GM12878 (cell line): ENCODE data around the gene SPDL1. TPM values are rescaled to one million over a fixed set of nuclear protein-coding genes. Genes with fewer than 3 reads are reported as not detected.
A peak's percentile ranks its signal among the peaks of the same experiment; 100 is the strongest.

Source experiments
- ATF7 ChIP-seq: fragments of 450-650 bp; IDR thresholded peaks from 2 replicates; pipeline ENCODE4 v1.6.1; 2016; ENCODE audit warnings: low read depth, mild to moderate bottlenecking
- BACH1 ChIP-seq: fragments of 450-650 bp; IDR thresholded peaks from 2 replicates; pipeline ENCODE4 v1.6.1; 2017; ENCODE audit warnings: mild to moderate bottlenecking, borderline replicate concordance
- CBX5 ChIP-seq: sonication (generic); IDR thresholded peaks from 2 replicates; pipeline ENCODE4 v1.6.1; 2016; ENCODE audit warnings: low read depth, moderate library complexity, mild to moderate bottlenecking, inconsistent platforms
- KAT2A ChIP-seq: conservative IDR thresholded peaks from 2 replicates; pipeline ENCODE4 v1.6.1; 2011; ENCODE audit warnings: low read depth, low read length; ENCODE audit not compliant: control insufficient read depth
- MXI1 ChIP-seq: fragments of 150-350 bp; IDR thresholded peaks from 2 replicates; pipeline ENCODE4 v1.6.1; 2011; ENCODE audit warnings: low read depth, mild to moderate bottlenecking, inconsistent platforms, low read length, improper control_type of control experiment
- NR2C1 ChIP-seq: fragments of 450-650 bp; IDR thresholded peaks from 2 replicates; pipeline ENCODE4 v1.6.1; 2017; ENCODE audit warnings: antibody characterized with exemption, mild to moderate bottlenecking, moderate library complexity
- SP1 ChIP-seq: IDR thresholded peaks from one replicate; pipeline ENCODE4 v1.6.1; 2011; ENCODE audit warnings: low read depth, low read length
- polyA plus RNA-seq, 11 experiments: library from polyadenylated mRNA; depleted of rRNA in 4 of 11; unstranded in 6 of 11; stranded (reverse) in 5 of 11; fragments of >200 nt; fragmentation: Nextera tagmentation in 4 of 11; fragmentation: Illumina TruSeq in 1 of 11; extraction: Ambion mirVana in 4 of 11; extraction: Trizol in 1 of 11; gene quantifications; 1 replicate in 1 of 11; 2 replicates in 10 of 11; pipeline versions ENCODE4 v1.2.1 to v1.2.3, GENCODE V29; 2011 to 2016; ENCODE audit warnings: inconsistent platforms in 2 of 11, missing spikeins in 2 of 11, low read depth in 1 of 11
- total RNA-seq, 4 experiments: library from RNA; depleted of rRNA in 3 of 4; stranded (reverse); fragments of >200 nt in 3 of 4; fragmentation: Illumina TruSeq in 1 of 4; extraction: Trizol in 1 of 4; gene quantifications; 2 replicates each; pipeline versions ENCODE4 v1.2.1 to v1.2.3, GENCODE V29; 2013 to 2021
- TF ChIP-seq, protein P1 (sequence below): fragments of 450-650 bp; IDR thresholded peaks from 2 replicates; pipeline ENCODE4 v1.6.1; 2016; ENCODE audit warnings: mild to moderate bottlenecking, moderate library complexity, borderline replicate concordance
- TF ChIP-seq, protein P2 (sequence below): IDR thresholded peaks from 2 replicates; pipeline ENCODE4 v1.6.1; 2012; ENCODE audit warnings: improper control_type of control experiment, low read depth, low read length; ENCODE audit not compliant: insufficient replicate concordance
- TF ChIP-seq, protein P3 (sequence below): fragments of 450-650 bp; IDR thresholded peaks from 2 replicates; pipeline ENCODE4 v1.6.1; 2017; ENCODE audit warnings: borderline replicate concordance
- TF ChIP-seq, protein P4 (sequence below): fragments of 450-650 bp; IDR thresholded peaks from 2 replicates; pipeline ENCODE4 v1.6.1; 2017; ENCODE audit warnings: mild to moderate bottlenecking, moderate library complexity
- TF ChIP-seq, protein P5 (sequence below): IDR thresholded peaks from 2 replicates; pipeline ENCODE4 v1.6.1; 2012; ENCODE audit warnings: low read length, inconsistent platforms

Gene SPDL1
- total and polyA plus RNA-seq, 10 of the 15 experiments (the other 5 are each of a cell fraction or from before 2014, with no cell fraction given): 34.2 to 69.9 (median 46.0) TPM

DNA sequence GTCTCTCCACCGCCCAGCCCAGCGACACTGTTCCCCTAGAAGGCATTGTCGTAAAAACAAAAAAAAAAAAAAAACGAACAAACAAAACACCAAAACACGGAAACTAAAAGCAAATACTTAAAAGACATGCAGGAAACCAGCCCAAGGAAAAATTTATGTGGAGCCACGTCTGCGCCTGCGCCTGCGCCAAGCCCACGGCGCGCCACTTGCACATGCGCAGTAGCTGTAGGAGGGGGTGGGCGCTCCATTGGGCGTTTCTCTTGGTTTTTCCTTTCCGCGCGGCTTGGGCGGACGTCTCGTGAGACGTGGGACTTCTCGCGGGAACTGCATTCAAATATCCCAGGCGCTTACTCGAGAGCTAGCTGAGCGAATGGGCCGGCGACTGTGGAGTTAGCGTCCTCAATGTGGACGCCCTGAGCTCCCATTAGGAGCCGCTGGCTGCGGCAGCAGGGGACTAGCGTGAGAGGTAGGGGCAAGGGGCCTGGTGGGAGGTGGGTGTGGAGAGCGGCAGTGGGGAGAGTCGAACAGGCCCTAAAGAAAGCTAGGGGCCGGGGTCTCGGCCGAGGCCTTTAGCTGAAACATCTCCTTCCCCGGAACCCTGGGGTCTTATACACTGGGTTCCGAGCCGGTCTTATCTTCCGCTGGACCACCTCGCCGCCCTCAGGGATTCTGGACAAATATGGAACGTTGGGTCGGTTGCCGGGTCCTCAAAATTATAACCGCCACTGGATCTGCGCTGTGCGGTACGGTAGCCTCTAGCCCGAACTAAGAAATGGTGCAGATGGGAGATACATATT, at the start of gene SPDL1 (continued):
- TF ChIP-seq CBX5 (no peak), MXI1 (peak; percentile 79), KAT2A (no peak), BACH1 (0 out of 2 replicates have a peak, but pooled peaks have one; percentile 35), ATF7 (no peak), NR2C1 (no peak), SP1 (no peak)
- TF ChIP-seq, protein P1, sequence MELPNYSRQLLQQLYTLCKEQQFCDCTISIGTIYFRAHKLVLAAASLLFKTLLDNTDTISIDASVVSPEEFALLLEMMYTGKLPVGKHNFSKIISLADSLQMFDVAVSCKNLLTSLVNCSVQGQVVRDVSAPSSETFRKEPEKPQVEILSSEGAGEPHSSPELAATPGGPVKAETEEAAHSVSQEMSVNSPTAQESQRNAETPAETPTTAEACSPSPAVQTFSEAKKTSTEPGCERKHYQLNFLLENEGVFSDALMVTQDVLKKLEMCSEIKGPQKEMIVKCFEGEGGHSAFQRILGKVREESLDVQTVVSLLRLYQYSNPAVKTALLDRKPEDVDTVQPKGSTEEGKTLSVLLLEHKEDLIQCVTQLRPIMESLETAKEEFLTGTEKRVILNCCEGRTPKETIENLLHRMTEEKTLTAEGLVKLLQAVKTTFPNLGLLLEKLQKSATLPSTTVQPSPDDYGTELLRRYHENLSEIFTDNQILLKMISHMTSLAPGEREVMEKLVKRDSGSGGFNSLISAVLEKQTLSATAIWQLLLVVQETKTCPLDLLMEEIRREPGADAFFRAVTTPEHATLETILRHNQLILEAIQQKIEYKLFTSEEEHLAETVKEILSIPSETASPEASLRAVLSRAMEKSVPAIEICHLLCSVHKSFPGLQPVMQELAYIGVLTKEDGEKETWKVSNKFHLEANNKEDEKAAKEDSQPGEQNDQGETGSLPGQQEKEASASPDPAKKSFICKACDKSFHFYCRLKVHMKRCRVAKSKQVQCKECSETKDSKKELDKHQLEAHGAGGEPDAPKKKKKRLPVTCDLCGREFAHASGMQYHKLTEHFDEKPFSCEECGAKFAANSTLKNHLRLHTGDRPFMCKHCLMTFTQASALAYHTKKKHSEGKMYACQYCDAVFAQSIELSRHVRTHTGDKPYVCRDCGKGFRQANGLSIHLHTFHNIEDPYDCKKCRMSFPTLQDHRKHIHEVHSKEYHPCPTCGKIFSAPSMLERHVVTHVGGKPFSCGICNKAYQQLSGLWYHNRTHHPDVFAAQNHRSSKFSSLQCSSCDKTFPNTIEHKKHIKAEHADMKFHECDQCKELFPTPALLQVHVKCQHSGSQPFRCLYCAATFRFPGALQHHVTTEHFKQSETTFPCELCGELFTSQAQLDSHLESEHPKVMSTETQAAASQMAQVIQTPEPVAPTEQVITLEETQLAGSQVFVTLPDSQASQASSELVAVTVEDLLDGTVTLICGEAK: peak; percentile 62; the same call in 1 of the 2 replicates
- TF ChIP-seq, protein P2, sequence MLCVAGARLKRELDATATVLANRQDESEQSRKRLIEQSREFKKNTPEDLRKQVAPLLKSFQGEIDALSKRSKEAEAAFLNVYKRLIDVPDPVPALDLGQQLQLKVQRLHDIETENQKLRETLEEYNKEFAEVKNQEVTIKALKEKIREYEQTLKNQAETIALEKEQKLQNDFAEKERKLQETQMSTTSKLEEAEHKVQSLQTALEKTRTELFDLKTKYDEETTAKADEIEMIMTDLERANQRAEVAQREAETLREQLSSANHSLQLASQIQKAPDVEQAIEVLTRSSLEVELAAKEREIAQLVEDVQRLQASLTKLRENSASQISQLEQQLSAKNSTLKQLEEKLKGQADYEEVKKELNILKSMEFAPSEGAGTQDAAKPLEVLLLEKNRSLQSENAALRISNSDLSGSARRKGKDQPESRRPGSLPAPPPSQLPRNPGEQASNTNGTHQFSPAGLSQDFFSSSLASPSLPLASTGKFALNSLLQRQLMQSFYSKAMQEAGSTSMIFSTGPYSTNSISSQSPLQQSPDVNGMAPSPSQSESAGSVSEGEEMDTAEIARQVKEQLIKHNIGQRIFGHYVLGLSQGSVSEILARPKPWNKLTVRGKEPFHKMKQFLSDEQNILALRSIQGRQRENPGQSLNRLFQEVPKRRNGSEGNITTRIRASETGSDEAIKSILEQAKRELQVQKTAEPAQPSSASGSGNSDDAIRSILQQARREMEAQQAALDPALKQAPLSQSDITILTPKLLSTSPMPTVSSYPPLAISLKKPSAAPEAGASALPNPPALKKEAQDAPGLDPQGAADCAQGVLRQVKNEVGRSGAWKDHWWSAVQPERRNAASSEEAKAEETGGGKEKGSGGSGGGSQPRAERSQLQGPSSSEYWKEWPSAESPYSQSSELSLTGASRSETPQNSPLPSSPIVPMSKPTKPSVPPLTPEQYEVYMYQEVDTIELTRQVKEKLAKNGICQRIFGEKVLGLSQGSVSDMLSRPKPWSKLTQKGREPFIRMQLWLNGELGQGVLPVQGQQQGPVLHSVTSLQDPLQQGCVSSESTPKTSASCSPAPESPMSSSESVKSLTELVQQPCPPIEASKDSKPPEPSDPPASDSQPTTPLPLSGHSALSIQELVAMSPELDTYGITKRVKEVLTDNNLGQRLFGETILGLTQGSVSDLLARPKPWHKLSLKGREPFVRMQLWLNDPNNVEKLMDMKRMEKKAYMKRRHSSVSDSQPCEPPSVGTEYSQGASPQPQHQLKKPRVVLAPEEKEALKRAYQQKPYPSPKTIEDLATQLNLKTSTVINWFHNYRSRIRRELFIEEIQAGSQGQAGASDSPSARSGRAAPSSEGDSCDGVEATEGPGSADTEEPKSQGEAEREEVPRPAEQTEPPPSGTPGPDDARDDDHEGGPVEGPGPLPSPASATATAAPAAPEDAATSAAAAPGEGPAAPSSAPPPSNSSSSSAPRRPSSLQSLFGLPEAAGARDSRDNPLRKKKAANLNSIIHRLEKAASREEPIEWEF: no peak
- TF ChIP-seq, protein P3, sequence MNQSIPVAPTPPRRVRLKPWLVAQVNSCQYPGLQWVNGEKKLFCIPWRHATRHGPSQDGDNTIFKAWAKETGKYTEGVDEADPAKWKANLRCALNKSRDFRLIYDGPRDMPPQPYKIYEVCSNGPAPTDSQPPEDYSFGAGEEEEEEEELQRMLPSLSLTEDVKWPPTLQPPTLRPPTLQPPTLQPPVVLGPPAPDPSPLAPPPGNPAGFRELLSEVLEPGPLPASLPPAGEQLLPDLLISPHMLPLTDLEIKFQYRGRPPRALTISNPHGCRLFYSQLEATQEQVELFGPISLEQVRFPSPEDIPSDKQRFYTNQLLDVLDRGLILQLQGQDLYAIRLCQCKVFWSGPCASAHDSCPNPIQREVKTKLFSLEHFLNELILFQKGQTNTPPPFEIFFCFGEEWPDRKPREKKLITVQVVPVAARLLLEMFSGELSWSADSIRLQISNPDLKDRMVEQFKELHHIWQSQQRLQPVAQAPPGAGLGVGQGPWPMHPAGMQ: peak; percentile 87
- TF ChIP-seq, protein P4, sequence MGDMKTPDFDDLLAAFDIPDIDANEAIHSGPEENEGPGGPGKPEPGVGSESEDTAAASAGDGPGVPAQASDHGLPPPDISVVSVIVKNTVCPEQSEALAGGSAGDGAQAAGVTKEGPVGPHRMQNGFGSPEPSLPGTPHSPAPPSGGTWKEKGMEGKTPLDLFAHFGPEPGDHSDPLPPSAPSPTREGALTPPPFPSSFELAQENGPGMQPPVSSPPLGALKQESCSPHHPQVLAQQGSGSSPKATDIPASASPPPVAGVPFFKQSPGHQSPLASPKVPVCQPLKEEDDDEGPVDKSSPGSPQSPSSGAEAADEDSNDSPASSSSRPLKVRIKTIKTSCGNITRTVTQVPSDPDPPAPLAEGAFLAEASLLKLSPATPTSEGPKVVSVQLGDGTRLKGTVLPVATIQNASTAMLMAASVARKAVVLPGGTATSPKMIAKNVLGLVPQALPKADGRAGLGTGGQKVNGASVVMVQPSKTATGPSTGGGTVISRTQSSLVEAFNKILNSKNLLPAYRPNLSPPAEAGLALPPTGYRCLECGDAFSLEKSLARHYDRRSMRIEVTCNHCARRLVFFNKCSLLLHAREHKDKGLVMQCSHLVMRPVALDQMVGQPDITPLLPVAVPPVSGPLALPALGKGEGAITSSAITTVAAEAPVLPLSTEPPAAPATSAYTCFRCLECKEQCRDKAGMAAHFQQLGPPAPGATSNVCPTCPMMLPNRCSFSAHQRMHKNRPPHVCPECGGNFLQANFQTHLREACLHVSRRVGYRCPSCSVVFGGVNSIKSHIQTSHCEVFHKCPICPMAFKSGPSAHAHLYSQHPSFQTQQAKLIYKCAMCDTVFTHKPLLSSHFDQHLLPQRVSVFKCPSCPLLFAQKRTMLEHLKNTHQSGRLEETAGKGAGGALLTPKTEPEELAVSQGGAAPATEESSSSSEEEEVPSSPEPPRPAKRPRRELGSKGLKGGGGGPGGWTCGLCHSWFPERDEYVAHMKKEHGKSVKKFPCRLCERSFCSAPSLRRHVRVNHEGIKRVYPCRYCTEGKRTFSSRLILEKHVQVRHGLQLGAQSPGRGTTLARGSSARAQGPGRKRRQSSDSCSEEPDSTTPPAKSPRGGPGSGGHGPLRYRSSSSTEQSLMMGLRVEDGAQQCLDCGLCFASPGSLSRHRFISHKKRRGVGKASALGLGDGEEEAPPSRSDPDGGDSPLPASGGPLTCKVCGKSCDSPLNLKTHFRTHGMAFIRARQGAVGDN: no peak
- TF ChIP-seq, protein P5, sequence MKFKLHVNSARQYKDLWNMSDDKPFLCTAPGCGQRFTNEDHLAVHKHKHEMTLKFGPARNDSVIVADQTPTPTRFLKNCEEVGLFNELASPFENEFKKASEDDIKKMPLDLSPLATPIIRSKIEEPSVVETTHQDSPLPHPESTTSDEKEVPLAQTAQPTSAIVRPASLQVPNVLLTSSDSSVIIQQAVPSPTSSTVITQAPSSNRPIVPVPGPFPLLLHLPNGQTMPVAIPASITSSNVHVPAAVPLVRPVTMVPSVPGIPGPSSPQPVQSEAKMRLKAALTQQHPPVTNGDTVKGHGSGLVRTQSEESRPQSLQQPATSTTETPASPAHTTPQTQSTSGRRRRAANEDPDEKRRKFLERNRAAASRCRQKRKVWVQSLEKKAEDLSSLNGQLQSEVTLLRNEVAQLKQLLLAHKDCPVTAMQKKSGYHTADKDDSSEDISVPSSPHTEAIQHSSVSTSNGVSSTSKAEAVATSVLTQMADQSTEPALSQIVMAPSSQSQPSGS: no peak
